DND-41 (cell line): ENCODE measurements around the gene NFIA.

Experiments used
- ATAC-seq: fragments of 200-7000 bp; cut with Tn5 transposase; 3 replicates; pipeline ENCODE4 v1.9.1; 2021; ENCODE audit warnings: low read depth; ENCODE audit not compliant: insufficient read depth
- DNase-seq: peaks from one replicate; pipeline ENCODE4 v3.0.0-alpha.2; 2020
- H2AFZ ChIP-seq: 2 replicates; pipeline ENCODE4 v1.6.0; 2012; ENCODE audit warnings: low read depth, low read length
- H3K27ac ChIP-seq: 2 replicates; pipeline ENCODE4 v1.5.1; 2012; ENCODE audit warnings: low read length, inconsistent platforms
- H3K27me3 ChIP-seq: fragments of 200-600 bp; sonication (generic); 2 replicates; pipeline ENCODE4 v1.6.0; 2012; ENCODE audit warnings: low read length, mild to moderate bottlenecking, inconsistent platforms; ENCODE audit not compliant: insufficient read depth, poor library complexity
- H3K36me3 ChIP-seq: 2 replicates; pipeline ENCODE4 v1.5.1; 2012; ENCODE audit warnings: low read length, inconsistent platforms; ENCODE audit not compliant: insufficient read depth
- H3K4me1 ChIP-seq: 2 replicates; pipeline ENCODE4 v1.5.1; 2012; ENCODE audit warnings: mild to moderate bottlenecking, low read length; ENCODE audit not compliant: insufficient read depth
- H3K4me2 ChIP-seq: 2 replicates; pipeline ENCODE4 v1.6.0; 2012; ENCODE audit warnings: mild to moderate bottlenecking, moderate library complexity, low read length, inconsistent platforms; ENCODE audit not compliant: insufficient read depth
- H3K4me3 ChIP-seq, 2 experiments: fragments of 200-600 bp in 1 of 2; shearing (Covaris generic) in 1 of 2; 2 replicates each; pipeline ENCODE4 v1.5.1; 2012 to 2016; ENCODE audit warnings: inconsistent platforms in 2 of 2, low read length in 2 of 2, mild to moderate bottlenecking in 2 of 2, low read depth in 1 of 2, moderate library complexity in 1 of 2
- H3K79me2 ChIP-seq: 2 replicates; pipeline ENCODE4 v1.6.0; 2012; ENCODE audit warnings: low read length, inconsistent platforms; ENCODE audit not compliant: insufficient read depth
- H3K9ac ChIP-seq: 2 replicates; pipeline ENCODE4 v1.6.0; 2012; ENCODE audit warnings: low read depth, mild to moderate bottlenecking, inconsistent platforms, low read length, moderate library complexity
- H3K9me3 ChIP-seq: 2 replicates; pipeline ENCODE4 v1.5.1; 2012; ENCODE audit warnings: low read length, moderate library complexity, mild to moderate bottlenecking, inconsistent platforms; ENCODE audit not compliant: insufficient read depth, severe bottlenecking
- H4K20me1 ChIP-seq: 2 replicates; pipeline ENCODE4 v1.6.0; 2012; ENCODE audit warnings: low read length; ENCODE audit not compliant: insufficient read depth
- EZH2 ChIP-seq: IDR thresholded peaks from 3 replicates; pipeline ENCODE4 v1.6.1; 2012; ENCODE audit warnings: borderline replicate concordance, low read depth, mild to moderate bottlenecking, moderate library complexity, low read length, inconsistent platforms; ENCODE audit not compliant: severe bottlenecking
- TF ChIP-seq, protein P1 (sequence below): IDR thresholded peaks from 2 replicates; pipeline ENCODE4 v1.5.1; 2012; ENCODE audit warnings: borderline replicate concordance, low read length, moderate library complexity, mild to moderate bottlenecking; ENCODE audit not compliant: poor library complexity, severe bottlenecking; ENCODE audit errors: extremely low read depth

NFIA gene

DNA sequence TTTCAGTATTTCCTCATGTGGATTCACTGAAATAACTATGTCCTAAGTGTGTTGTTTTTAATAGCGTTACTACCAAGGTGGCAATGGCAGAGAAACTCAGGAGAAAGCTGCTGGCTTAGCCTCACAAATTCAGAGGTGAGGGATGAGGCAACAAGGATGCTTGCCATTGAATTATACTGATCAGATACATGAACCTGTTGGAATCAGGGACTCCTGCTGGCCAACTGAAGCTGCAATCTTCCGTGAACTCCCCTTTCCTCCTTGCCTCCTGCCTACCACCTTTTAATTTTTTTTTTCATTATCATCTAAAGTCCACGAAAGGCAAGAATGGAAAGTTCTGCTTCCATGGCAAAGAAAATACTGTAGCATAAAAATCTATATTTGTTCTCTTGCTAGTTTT is 254.7 kb downstream of the NFIA start:
- no peak for ATAC-seq
- no peak overlapping the region for H3K27ac ChIP-seq
- H3K4me3 ChIP-seq, result no peak overlapping the region
- H3K79me2 ChIP-seq, result no peaks in the 10 kb centered on the region
- no peak overlapping the region for H2AFZ ChIP-seq
- no peaks in the 10 kb centered on the region for H3K27me3 ChIP-seq
- no peaks in the 10 kb centered on the region for H3K36me3 ChIP-seq
- DNase-seq, result no peak
- no peaks in the 10 kb centered on the region for H3K4me1 ChIP-seq
- no peak overlapping the region for H3K4me2 ChIP-seq
- no peak for TF ChIP-seq EZH2
- TF ChIP-seq, protein P1, sequence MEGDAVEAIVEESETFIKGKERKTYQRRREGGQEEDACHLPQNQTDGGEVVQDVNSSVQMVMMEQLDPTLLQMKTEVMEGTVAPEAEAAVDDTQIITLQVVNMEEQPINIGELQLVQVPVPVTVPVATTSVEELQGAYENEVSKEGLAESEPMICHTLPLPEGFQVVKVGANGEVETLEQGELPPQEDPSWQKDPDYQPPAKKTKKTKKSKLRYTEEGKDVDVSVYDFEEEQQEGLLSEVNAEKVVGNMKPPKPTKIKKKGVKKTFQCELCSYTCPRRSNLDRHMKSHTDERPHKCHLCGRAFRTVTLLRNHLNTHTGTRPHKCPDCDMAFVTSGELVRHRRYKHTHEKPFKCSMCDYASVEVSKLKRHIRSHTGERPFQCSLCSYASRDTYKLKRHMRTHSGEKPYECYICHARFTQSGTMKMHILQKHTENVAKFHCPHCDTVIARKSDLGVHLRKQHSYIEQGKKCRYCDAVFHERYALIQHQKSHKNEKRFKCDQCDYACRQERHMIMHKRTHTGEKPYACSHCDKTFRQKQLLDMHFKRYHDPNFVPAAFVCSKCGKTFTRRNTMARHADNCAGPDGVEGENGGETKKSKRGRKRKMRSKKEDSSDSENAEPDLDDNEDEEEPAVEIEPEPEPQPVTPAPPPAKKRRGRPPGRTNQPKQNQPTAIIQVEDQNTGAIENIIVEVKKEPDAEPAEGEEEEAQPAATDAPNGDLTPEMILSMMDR, result no peak
- no peaks in the 10 kb centered on the region for H3K9me3 ChIP-seq
- H4K20me1 ChIP-seq, result no peaks in the 10 kb centered on the region
- no peak overlapping the region for H3K9ac ChIP-seq

DNA sequence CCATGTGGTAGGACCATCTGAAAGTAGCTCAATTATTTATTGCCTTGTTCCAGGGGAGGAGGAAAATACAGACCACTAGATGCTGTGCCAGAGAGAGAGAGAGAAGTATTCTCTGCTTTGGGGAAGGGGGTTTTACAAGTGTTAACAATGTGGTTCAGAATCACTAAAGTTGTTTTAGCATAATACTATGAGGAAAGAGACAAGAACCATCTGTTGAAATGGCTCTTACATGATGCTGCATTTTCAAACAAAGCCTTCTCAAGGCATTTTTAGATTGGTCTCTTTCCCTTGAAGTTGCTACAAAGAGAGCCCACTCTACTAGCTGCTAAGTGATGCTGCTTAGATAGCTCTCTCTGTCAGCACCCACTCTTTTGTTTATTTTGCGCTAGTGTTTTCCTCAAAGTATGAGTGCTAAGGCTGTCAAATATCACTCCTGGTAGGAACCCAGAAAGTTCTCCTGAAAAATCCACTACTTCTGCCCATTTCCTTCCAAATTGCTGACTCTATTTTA is 255.1 kb downstream of the NFIA start:
- TF ChIP-seq EZH2, result no peak
- TF ChIP-seq, protein P1, result no peak
- H4K20me1 ChIP-seq, result no peaks in the 10 kb centered on the region
- no peak overlapping the region for H2AFZ ChIP-seq
- ATAC-seq (no peak), DNase-seq (no peak)
- no peak overlapping the region for H3K9ac ChIP-seq
- no peaks in the 10 kb centered on the region for H3K79me2 ChIP-seq
- H3K36me3 ChIP-seq, result no peaks in the 10 kb centered on the region
- no peak overlapping the region for H3K4me3 ChIP-seq
- no peak overlapping the region for H3K27ac ChIP-seq
- no peak overlapping the region for H3K4me2 ChIP-seq
- H3K27me3 ChIP-seq, result no peaks in the 10 kb centered on the region
- H3K9me3 ChIP-seq, result no peaks in the 10 kb centered on the region
- H3K4me1 ChIP-seq, result no peaks in the 10 kb centered on the region

DNA sequence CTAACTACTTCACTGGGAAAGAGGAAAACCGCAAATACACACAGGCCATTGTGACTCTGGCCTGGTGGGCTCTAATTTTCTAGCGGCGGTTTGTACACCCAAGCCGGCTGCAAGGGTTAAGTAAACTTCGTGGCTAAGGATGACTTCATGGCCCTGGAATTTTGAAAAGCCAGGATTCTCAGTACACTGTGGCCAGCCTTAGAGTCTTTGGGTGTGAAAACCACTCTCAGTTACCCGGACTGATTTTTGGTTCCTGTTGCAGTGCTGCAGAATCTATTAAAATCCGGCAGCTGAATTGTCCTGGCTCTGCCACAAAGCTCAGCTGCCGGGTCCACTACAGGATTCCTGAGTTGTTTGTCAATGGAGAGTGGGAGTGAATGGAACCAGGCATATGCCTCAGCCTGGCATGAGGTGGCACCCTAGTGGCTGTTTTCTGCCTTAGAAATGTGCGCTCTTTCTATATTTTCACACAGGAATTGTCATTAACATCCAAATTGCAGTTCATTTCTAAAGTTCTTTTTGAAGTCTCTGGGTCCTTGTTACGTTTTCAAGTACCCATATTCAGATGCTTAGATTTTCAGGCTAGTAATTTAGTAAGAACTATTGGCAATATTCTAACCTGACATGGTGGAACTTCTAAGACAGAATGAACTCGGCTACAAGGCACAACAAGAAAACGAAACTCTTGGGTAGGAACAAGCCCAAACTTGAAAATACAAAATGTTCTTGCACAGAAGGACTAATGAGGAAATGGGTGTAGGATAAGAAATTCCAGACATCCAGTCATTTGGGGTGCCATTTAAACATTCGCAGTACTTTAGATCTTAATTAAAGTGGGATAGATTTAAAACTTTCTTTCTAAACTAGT is 255.9 kb downstream of the NFIA start:
- DNase-seq, result no peak
- no peak for ATAC-seq
- TF ChIP-seq, protein P1, result no peak
- TF ChIP-seq EZH2, result no peak
- H3K9ac ChIP-seq, result no peak overlapping the region
- no peak overlapping the region for H3K27ac ChIP-seq
- no peaks in the 10 kb centered on the region for H3K36me3 ChIP-seq
- no peaks in the 10 kb centered on the region for H3K79me2 ChIP-seq
- H4K20me1 ChIP-seq, result no peaks in the 10 kb centered on the region
- no peaks in the 10 kb centered on the region for H3K27me3 ChIP-seq
- no peaks in the 10 kb centered on the region for H3K4me1 ChIP-seq
- H3K9me3 ChIP-seq, result no peaks in the 10 kb centered on the region
- H3K4me2 ChIP-seq, result no peak overlapping the region
- no peak overlapping the region for H3K4me3 ChIP-seq
- no peak overlapping the region for H2AFZ ChIP-seq
